Fibroblast of pulmonary artery (primary cell): ENCODE data around the gene NCOR2.

Source experiments
- DNase-seq: peaks from one replicate; pipeline ENCODE4 v3.0.0-alpha.2; 2010; ENCODE audit warnings: low read depth
- H3K4me3 ChIP-seq: replicated peaks from 2 replicates; pipeline ENCODE4 v1.5.1; 2011; ENCODE audit warnings: low read depth, mild to moderate bottlenecking, control low read depth, low read length, moderate library complexity
- CTCF ChIP-seq: IDR thresholded peaks from 2 replicates; pipeline ENCODE4 v1.5.1; 2011; ENCODE audit warnings: mild to moderate bottlenecking, control low read depth, low read length, inconsistent platforms; ENCODE audit errors: missing control alignments

Gene NCOR2

GRCh38 chr12:124563809-124564208 lies 3.6 kb downstream of the NCOR2 start:
- no peak overlapping the region for H3K4me3 ChIP-seq
- DNase-seq, result no peak
- no peak for TF ChIP-seq CTCF

GRCh38 chr12:124563401-124563800 lies 4.0 kb downstream of the NCOR2 start:
- no peak overlapping the region for H3K4me3 ChIP-seq
- DNase-seq, result no peak
- no peak for TF ChIP-seq CTCF

- H3K4me3 ChIP-seq, result no peak overlapping the region
- no peak for DNase-seq
- no peak for TF ChIP-seq CTCF
These were observed 4.6 kb downstream of the NCOR2 start for GRCh38 chr12:124562796-124563181.

- no peak for TF ChIP-seq CTCF
- no peak overlapping the region for H3K4me3 ChIP-seq
- DNase-seq, result no peak
These were observed 5.2 kb downstream of the NCOR2 start for GRCh38 chr12:124562018-124562795.

GRCh38 chr12:124561231-124561630 lies 6.2 kb downstream of the NCOR2 start:
- DNase-seq, result no peak
- no peak for TF ChIP-seq CTCF
- H3K4me3 ChIP-seq, result no peak overlapping the region

- no peak overlapping the region for H3K4me3 ChIP-seq
- DNase-seq, result no peak
- no peak for TF ChIP-seq CTCF
These were observed 7.1 kb downstream of the NCOR2 start for GRCh38 chr12:124560146-124560890.
